ENCODE data around the gene CD1D.
"Not testable (repeated sequence)": the region's sequence is repeated elsewhere in the genome, so short reads cannot be mapped to it uniquely, and the experiment has no call there.

CD1D gene

GRCh38 chr1:158176849-158177699 lies 3.6 kb upstream of the CD1D start:
- not testable (repeated sequence) for DNase-seq

DNA sequence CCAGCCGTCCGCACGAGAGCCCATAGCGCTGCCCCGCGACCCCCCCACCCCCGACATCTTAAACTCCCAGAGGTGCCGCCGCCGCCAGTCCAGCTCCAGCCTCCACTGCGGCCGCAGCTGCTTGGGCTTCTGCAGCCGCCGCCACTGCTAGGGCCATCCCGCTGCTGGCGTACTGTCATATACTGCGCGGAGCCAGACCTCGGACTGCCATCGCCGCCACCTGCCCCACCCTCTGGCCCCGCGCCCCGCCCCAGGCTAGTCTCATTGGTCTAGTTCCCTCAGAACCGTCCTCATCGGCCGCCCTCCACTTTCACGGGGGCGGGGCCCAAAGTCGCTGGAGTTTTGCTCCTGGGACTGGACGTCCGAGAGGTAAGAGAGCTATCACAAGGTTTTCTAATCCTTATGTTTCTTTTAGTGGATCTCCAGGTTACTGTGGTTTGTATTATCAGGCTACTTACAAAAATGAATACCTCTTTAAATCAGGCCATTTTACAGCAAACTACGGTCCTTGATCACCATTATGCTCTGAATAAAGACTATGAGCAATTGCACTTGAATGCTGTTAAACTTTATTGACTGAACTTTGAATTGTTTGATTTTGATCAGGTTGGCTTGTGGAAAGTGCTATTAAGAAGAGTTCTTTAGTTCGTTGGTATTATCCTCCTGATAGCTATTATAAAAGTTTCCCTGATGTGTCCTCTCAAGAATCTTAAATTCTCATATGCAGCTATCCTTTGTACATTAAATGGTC lies 2.8 kb upstream of the CD1D start:
- DNase-seq: no peak

DNA sequence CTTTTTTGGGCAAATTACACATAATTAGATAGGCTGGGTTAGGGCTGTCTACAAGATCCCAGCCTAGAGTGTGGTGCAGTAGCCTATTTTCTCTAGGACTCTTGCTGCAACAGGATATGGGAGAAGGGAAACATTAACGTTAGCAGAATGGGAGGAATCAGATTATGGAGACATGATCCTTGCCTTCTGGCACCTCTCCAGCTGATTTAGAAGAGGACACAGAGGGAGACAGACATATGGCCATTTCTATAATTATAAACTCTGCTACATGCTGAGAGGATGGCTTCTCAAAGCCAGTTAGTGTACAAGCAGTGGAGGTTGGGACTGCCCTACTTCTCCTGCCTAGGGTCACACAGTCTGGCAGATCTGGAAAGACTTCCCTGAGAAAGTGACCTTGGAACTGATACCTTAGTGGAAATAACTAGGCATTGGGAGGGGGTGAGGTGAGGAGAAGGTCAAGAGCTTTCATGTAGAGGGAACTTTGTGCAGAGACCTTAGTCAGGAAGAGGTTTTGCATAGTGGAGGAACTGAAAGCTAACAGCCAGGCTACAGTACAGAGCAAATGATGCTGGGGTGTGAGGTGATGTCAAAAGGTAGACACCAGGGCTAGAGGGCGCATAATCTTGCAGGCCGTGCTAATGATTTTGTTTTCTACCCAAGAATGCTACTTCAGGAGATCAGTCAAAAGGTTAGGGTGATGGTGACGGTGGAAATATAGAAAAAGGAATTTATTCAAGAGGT lies 1.2 kb upstream of the CD1D start:
- no peak for DNase-seq

DNA sequence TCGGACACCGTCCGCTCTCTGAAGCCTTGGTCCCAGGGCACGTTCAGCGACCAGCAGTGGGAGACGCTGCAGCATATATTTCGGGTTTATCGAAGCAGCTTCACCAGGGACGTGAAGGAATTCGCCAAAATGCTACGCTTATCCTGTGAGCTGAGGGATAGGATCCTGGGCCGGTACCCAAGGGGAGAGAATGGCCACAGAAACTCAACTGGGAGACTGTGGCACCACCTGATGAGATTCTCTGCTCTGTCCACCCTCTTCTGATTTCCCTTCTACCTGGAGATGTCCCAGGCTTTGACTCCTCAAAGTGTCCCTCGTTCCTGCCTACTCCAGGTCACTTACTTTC lies 855 bp downstream of the CD1D start:
- no peak for DNase-seq

DNA sequence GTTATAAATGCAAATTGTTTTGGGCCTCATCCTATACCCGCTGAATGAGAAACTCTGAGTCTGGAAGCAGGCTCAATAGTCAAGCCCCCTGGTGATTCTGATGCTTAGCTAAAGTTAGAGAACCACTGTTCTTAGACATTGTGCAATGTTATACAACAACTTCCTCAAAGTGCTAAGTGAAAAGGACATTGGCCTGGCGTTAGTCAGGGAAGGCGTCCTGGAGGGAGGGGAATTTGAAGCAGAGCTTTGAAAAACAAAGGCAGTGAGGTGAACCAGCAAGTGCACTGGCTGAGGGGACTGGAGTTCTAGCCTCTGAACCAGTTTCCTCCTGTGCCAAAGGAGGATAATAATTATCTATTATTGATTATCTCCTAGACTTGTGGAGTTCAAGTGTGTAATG lies 5.1 kb downstream of the CD1D start:
- no peak for DNase-seq

- no peak for DNase-seq
Observed at GRCh38 chr1:158186180-158186579, 5.5 kb downstream of the CD1D start.

DNA sequence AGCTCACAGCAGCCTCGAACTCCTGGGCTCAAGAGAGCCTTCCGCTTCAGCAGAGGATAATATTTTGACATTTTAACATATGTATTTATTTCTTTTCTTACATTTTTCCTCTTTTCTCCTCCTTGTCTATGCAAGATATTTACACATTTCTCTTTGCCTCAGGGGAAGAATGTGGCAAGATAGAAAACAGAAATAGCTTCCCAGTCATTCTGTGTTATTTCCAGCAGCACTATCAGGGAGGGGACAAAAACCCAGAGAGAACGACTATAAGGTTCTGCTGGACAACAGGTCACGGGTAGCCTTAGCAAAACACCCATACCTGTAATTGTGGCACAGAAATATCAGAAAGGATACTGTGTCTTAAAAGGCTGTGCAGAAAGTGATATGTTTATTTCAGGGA lies 7.9 kb downstream of the CD1D start:
- no peak for DNase-seq

- DNase-seq: no peak
Observed at GRCh38 chr1:158189624-158190023, 8.9 kb downstream of the CD1D start.

- DNase-seq: no peak
Observed at GRCh38 chr1:158191299-158191698, 10.6 kb downstream of the CD1D start.

GRCh38 chr1:158196461-158196860 lies 15.8 kb downstream of the CD1D start:
- DNase-seq: no peak

- no peak for DNase-seq
Observed at GRCh38 chr1:158199849-158200248, 19.2 kb downstream of the CD1D start.

GRCh38 chr1:158200527-158200926 lies 19.8 kb downstream of the CD1D start:
- DNase-seq: no peak

- peak; percentile 35 for DNase-seq
Observed at GRCh38 chr1:158203693-158204457, 23.2 kb downstream of the CD1D start.

DNA sequence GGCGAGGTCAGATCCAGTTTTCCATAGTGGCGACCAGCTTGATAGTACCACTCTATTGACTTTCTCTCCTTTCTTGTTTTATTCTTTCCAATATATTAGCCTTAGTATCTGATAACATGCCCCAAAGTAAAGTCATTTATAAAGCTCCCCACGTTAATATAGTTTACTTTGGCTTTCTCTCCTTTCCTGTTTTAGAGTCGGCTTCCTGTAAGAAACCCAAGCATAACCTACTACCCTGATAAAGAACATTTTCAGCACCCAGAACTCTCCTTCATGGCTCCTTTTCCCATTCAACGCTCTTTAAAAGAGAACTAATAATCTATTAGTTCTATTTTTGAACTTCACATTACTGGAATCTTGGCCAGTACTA lies 23.7 kb downstream of the CD1D start:
- no peak for DNase-seq

DNA sequence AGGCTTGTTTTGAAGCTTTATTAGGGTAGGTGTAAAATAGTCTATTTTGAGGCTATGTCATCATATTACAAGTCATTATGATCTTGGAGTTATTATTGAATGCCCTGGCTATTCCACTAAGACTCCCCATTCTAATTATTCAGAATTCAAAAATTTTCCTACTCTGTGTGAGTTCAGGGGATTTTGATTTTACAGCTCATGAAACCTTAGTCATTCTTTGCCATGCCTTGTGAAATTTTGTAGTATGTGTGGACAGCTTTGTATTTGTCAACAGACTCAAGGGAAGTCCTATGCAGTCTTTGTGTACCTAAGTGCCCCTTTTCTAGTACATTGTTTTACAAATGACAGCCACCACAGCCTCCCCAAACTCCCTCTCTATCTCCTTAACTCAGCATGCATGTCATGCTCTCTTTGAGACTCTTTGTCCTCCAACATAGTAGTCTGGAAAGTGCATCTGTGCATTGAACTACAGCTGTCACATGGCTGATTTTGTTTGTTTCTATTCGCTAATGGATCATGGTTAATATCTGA lies 28.0 kb downstream of the CD1D start:
- DNase-seq: no peak

GRCh38 chr1:158212320-158212719 lies 31.6 kb downstream of the CD1D start:
- no peak for DNase-seq

GRCh38 chr1:158223445-158223844 lies 42.8 kb downstream of the CD1D start:
- DNase-seq: not testable (repeated sequence)

GRCh38 chr1:158227904-158228623 lies 47.4 kb downstream of the CD1D start:
- no peak for DNase-seq

All from COR-L47 (cell line).